B cell (primary cell): ENCODE measurements around the gene SALL1. TPM values are rescaled to one million over a fixed set of nuclear protein-coding genes. Genes with fewer than 3 reads are reported as not detected.

ENCODE experiments used
- ATAC-seq: fragments of 200-7000 bp; cut with Tn5 transposase; one replicate; pipeline ENCODE4 v1.10.0; 2021; ENCODE audit warnings: low read depth, mild to moderate bottlenecking, moderate number of reproducible peaks, moderate library complexity
- CTCF ChIA-PET: fragments of 350-600 bp; sonication (Branson Sonifier 250); formaldehyde crosslinking; loops from one replicate; lab custom pipeline; 2021; ENCODE audit warnings: antibody characterized with exemption, inconsistent platforms; lab: Charles Lee
- POLR2A ChIA-PET: fragments of 350-600 bp; sonication (Branson Sonifier 250); formaldehyde crosslinking; loops from one replicate; lab custom pipeline; 2021; ENCODE audit warnings: antibody characterized with exemption; lab: Charles Lee
- DNase-seq: peaks from one replicate; pipeline ENCODE4 v3.0.0; 2013
- H2AFZ ChIP-seq: 2 replicates; pipeline ENCODE4 v1.6.1; 2012; ENCODE audit warnings: mild to moderate bottlenecking, low read depth, low read length; ENCODE audit not compliant: insufficient read depth, poor library complexity, severe bottlenecking
- H3K27ac ChIP-seq, 2 donors: 1 replicate in 1 of 2; 2 replicates in 1 of 2; pipeline ENCODE4 v1.5.1; 2012 to 2013; ENCODE audit warnings: low read length in 2 of 2, mild to moderate bottlenecking in 2 of 2, moderate library complexity in 1 of 2
- H3K27me3 ChIP-seq, 4 experiments: fragments of 200-600 bp in 1 of 4; sonication (generic) in 1 of 4; replicated peaks in 1 of 4; 1 replicate in 2 of 4; 2 replicates in 2 of 4; pipeline versions ENCODE4 v1.6.1 to v1.7.0; 2013 to 2016; ENCODE audit warnings: low read length in 3 of 4, mild to moderate bottlenecking in 2 of 4, mixed read lengths in 1 of 4, moderate library complexity in 1 of 4; ENCODE audit not compliant: insufficient read depth in 4 of 4, control insufficient read depth in 3 of 4; ENCODE audit errors: control extremely low read depth in 1 of 4
- H3K36me3 ChIP-seq, 2 experiments: replicated peaks in 1 of 2; 1 replicate in 1 of 2; 2 replicates in 1 of 2; pipeline versions ENCODE4 v1.6.1 to v1.7.1; 2013; ENCODE audit warnings: low read length in 1 of 2; ENCODE audit not compliant: insufficient read depth in 2 of 2, control insufficient read depth in 1 of 2; ENCODE audit errors: control extremely low read depth in 1 of 2, extremely low read depth in 1 of 2
- H3K4me1 ChIP-seq, 2 donors: fragments of 200-600 bp in 1 of 2; sonication (generic) in 1 of 2; 1 replicate in 1 of 2; 2 replicates in 1 of 2; pipeline versions ENCODE4 v1.5.1 to v1.6.1; 2013 to 2017; ENCODE audit warnings: low read length in 2 of 2; ENCODE audit not compliant: control insufficient read depth in 2 of 2, insufficient read depth in 2 of 2
- H3K4me2 ChIP-seq: replicated peaks from 2 replicates; pipeline ENCODE3; 2012; ENCODE audit warnings: mild to moderate bottlenecking, low read depth, low read length; ENCODE audit not compliant: poor library complexity, severe bottlenecking
- H3K4me3 ChIP-seq, 5 experiments: fragments of 200-600 bp in 1 of 5; sonication (generic) in 1 of 5; 1 replicate in 3 of 5; 2 replicates in 2 of 5; pipeline versions ENCODE4 v1.5.1 to v1.7.0; 2011 to 2016; ENCODE audit warnings: low read length in 4 of 5, mild to moderate bottlenecking in 4 of 5, low read depth in 2 of 5, control low read depth in 1 of 5, moderate library complexity in 1 of 5; ENCODE audit not compliant: insufficient read depth in 1 of 5; ENCODE audit errors: control extremely low read depth in 1 of 5, extremely low read depth in 1 of 5
- H3K79me2 ChIP-seq: fragments of 200-600 bp; sonication (generic); one replicate; pipeline ENCODE4 v1.6.0; 2016; ENCODE audit warnings: low read length; ENCODE audit not compliant: control insufficient read depth, insufficient read depth
- H3K9ac ChIP-seq: fragments of 200-600 bp; sonication (generic); 2 replicates; pipeline ENCODE4 v1.6.1; 2017; ENCODE audit warnings: mild to moderate bottlenecking, low read length, moderate library complexity
- H3K9me3 ChIP-seq, 3 donors: one replicate each; pipeline versions ENCODE4 v1.6.1 to v1.7.1; 2013; ENCODE audit warnings: low read length in 2 of 3; ENCODE audit not compliant: control insufficient read depth in 2 of 3, insufficient read depth in 1 of 3; ENCODE audit errors: control extremely low read depth in 1 of 3
- H4K20me1 ChIP-seq: 2 replicates; pipeline ENCODE4 v1.6.0; 2012; ENCODE audit warnings: mild to moderate bottlenecking, low read length; ENCODE audit not compliant: insufficient read depth, control insufficient read depth, poor library complexity, severe bottlenecking
- H3K27ac Mint-ChIP-seq: one replicate; pipeline ENCODE4 v1.8.0; 2021; ENCODE audit warnings: mixed read lengths
- H3K27me3 Mint-ChIP-seq: one replicate; pipeline ENCODE4 v1.8.0; 2021; ENCODE audit warnings: mixed read lengths
- H3K4me1 Mint-ChIP-seq: one replicate; pipeline ENCODE4 v1.8.0; 2021; ENCODE audit warnings: mixed read lengths
- H3K4me3 Mint-ChIP-seq: one replicate; pipeline ENCODE4 v1.8.0; 2021; ENCODE audit warnings: mixed read lengths
- H3K9me3 Mint-ChIP-seq: one replicate; pipeline ENCODE4 v1.8.0; 2022; ENCODE audit warnings: mixed read lengths; ENCODE audit not compliant: insufficient read depth
- CTCF ChIP-seq: fragments of 200-600 bp; IDR thresholded peaks from one replicate; pipeline ENCODE4 v1.8.0; 2022; ENCODE audit warnings: antibody characterized with exemption, mild to moderate bottlenecking
- EZH2 ChIP-seq: IDR thresholded peaks from 2 replicates; pipeline ENCODE4 v1.6.1; 2012; ENCODE audit warnings: borderline replicate concordance, low read depth, mild to moderate bottlenecking, moderate library complexity, low read length; ENCODE audit not compliant: insufficient read depth, poor library complexity, severe bottlenecking
- WGBS: methylation state at CpG from one replicate; pipeline ENCODE4 v1.1.5; 2013; ENCODE audit warnings: missing lambda C conversion rate; ENCODE audit not compliant: insufficient coverage; 5-methylcytosine and 5-hydroxymethylcytosine counted together
- intact Hi-C: fragments of 100-400 bp; cut with micrococcal nuclease; formaldehyde crosslinking; loops from one replicate; pipeline ENCODE4 v1.10.0; 2022
- polyA plus RNA-seq: library from polyadenylated mRNA; depleted of rRNA; stranded (reverse); fragments of >200 nt; gene quantifications from 2 replicates; pipeline ENCODE4 v1.2.3, GENCODE V29; 2012
- total RNA-seq, 2 donors: library from RNA; stranded (reverse); fragments of 120-200 nt in 1 of 2; gene quantifications; 1 replicate in 1 of 2; 2 replicates in 1 of 2; pipeline versions ENCODE4 v1.2.3 to v1.2.4, GENCODE V29; 2013 to 2022

SALL1 gene
- total and polyA plus RNA-seq, 2 donors (not counting 1 experiment from before 2014, with no cell fraction given), result not detected

DNA sequence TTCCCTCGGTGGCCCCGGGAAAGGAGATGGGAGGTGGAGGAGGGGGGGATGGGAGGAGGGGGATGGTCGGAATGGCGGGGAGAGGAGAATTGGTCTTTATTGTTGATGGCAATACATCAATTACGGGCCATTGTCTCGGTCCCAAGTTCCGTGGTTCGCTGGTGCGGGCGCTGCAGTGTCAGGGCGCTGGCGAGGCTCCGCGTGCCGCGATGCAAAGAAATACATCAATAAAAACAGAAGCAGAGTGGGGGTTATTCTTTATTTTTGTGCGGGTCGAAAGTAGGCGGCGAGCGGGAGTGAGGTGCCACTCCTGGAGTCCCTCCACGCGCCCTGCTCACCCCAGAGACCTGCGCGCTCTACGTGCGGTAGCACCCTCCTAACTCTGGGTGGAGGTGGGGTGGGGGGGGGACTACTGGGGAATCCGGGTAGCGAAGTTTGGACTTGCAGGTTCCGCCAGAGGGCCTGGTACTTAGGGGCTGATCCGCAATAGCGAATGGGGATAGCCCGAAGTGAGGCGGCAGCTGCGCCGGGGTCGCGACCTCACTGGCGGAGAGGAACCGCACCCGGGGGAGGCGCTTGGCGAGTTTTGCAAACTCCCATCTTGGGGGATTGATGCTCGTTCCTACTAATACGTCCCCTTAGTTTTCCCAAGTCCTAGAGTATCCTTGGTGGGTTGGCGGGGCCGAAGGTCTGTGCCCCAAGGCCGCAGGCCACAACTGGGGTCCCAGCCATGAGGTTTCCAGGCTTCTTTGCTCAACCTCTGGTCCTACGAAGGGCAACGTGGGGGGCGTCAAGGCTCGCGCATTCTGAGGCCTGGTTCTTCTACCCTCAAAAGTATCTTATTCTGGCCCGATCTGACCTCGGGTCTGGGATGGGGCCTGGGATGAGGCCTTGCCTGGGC lies 3.5 kb upstream of the SALL1 start:
- Mint-ChIP-seq H3K9me3 (no peaks in the 10 kb centered on the region), H3K27me3 (peaks cover 53% of the 10 kb centered on the region), H3K27ac (no peak overlapping the region)

More for the DNA sequence above, 3.5 kb upstream of the SALL1 start:
- WGBS, result 27% methylated on average over 43 of the region's 55 CpGs
- intact Hi-C loops, result no loop called here
- no peaks in the 10 kb centered on the region for H3K36me3 ChIP-seq
- H3K4me2 ChIP-seq, result no peak overlapping the region
- no peaks in the 10 kb centered on the region for H4K20me1 ChIP-seq
- H3K9ac ChIP-seq, result no peak overlapping the region
- ATAC-seq, result no peak
- H2AFZ ChIP-seq, result no peak overlapping the region
- no peak overlapping the region for H3K27ac ChIP-seq
- Mint-ChIP-seq H3K4me3 (no peak overlapping the region), H3K4me1 (no peaks in the 10 kb centered on the region)
- H3K27me3 ChIP-seq, result peaks cover 0 to 55% (median 12%) of the 10 kb centered on the region in 4 experiments
- no peaks in the 10 kb centered on the region for H3K4me1 ChIP-seq
- no peak for TF ChIP-seq CTCF
- no peak for TF ChIP-seq EZH2
- ChIA-PET CTCF (no interaction called here), POLR2A (no interaction called here)
- H3K79me2 ChIP-seq, result no peaks in the 10 kb centered on the region
- H3K9me3 ChIP-seq, result peaks cover 0 to 21% (median 0%) of the 10 kb centered on the region in 3 donors
- no peak overlapping the region for H3K4me3 ChIP-seq
- DNase-seq, result no peak
